T-helper 1 cell treated with Interleukin-12 subunit alpha and Interleukin-12 subunit beta and Interleukin-4 antibody, amounts not matched to agents 30 μg/mL and 1 μg/mL, for 36 hours (primary cell): Measurements from ENCODE around the gene EFNA2.
"Not testable (repeated sequence)": the region's sequence is repeated elsewhere in the genome, so short reads cannot be mapped to it uniquely, and the experiment has no call there.

Experiments used
- H3K27ac Mint-ChIP-seq: one replicate; pipeline ENCODE4 v1.8.0; 2021; ENCODE audit warnings: mild to moderate bottlenecking, mixed read lengths
- H3K27me3 Mint-ChIP-seq: one replicate; pipeline ENCODE4 v1.8.0; 2021; ENCODE audit warnings: low read depth, mixed read lengths
- H3K36me3 Mint-ChIP-seq: one replicate; pipeline ENCODE4 v1.8.0; 2021; ENCODE audit warnings: low read depth, mixed read lengths
- H3K4me1 Mint-ChIP-seq: one replicate; pipeline ENCODE4 v1.8.0; 2021; ENCODE audit warnings: low read depth, mixed read lengths
- H3K4me3 Mint-ChIP-seq: one replicate; pipeline ENCODE4 v1.8.0; 2021; ENCODE audit warnings: mild to moderate bottlenecking, moderate library complexity, mixed read lengths
- H3K9me3 Mint-ChIP-seq: one replicate; pipeline ENCODE4 v1.8.0; 2021; ENCODE audit warnings: mixed read lengths

Gene EFNA2

GRCh38 chr19:1313695-1314613 lies 28.3 kb downstream of the EFNA2 start:
- Mint-ChIP-seq H3K9me3 (no peaks in the 10 kb centered on the region), H3K4me1 (no peaks in the 10 kb centered on the region), H3K36me3 (no peaks in the 10 kb centered on the region), H3K27ac (no peak overlapping the region), H3K4me3 (no peak overlapping the region), H3K27me3 (peaks cover 6% of the 10 kb centered on the region)

- peaks cover 9% of the 10 kb centered on the region for H3K27me3 Mint-ChIP-seq
- no peak overlapping the region for H3K27ac Mint-ChIP-seq
- H3K4me1 Mint-ChIP-seq: no peaks in the 10 kb centered on the region
- H3K4me3 Mint-ChIP-seq: no peak overlapping the region
- H3K9me3 Mint-ChIP-seq: no peaks in the 10 kb centered on the region
- H3K36me3 Mint-ChIP-seq: no peaks in the 10 kb centered on the region
Measured at GRCh38 chr19:1315470-1316166, 29.9 kb downstream of the EFNA2 start.

- Mint-ChIP-seq H3K4me1 (no peaks in the 10 kb centered on the region), H3K27me3 (peaks cover 9% of the 10 kb centered on the region), H3K27ac (no peak overlapping the region), H3K4me3 (no peak overlapping the region), H3K36me3 (no peaks in the 10 kb centered on the region), H3K9me3 (no peaks in the 10 kb centered on the region)
Measured at GRCh38 chr19:1316466-1316865, 30.8 kb downstream of the EFNA2 start.

GRCh38 chr19:1317274-1318003 lies 31.8 kb downstream of the EFNA2 start:
- H3K9me3 Mint-ChIP-seq: no peaks in the 10 kb centered on the region
- no peak overlapping the region for H3K27ac Mint-ChIP-seq
- H3K4me1 Mint-ChIP-seq: no peaks in the 10 kb centered on the region
- H3K27me3 Mint-ChIP-seq: peaks cover 11% of the 10 kb centered on the region
- no peak overlapping the region for H3K4me3 Mint-ChIP-seq
- no peaks in the 10 kb centered on the region for H3K36me3 Mint-ChIP-seq

GRCh38 chr19:1318678-1319471 lies 33.2 kb downstream of the EFNA2 start:
- Mint-ChIP-seq H3K27ac (no peak overlapping the region), H3K9me3 (no peaks in the 10 kb centered on the region), H3K27me3 (peaks cover 20% of the 10 kb centered on the region), H3K4me1 (no peaks in the 10 kb centered on the region), H3K4me3 (no peak overlapping the region), H3K36me3 (no peaks in the 10 kb centered on the region)

- peaks cover 31% of the 10 kb centered on the region for H3K27me3 Mint-ChIP-seq
- H3K36me3 Mint-ChIP-seq, H3K4me3 Mint-ChIP-seq, H3K27ac Mint-ChIP-seq, H3K4me1 Mint-ChIP-seq, H3K9me3 Mint-ChIP-seq: not testable (repeated sequence)
Measured at GRCh38 chr19:1320282-1320650, 34.6 kb downstream of the EFNA2 start.

- H3K27me3 Mint-ChIP-seq: peaks cover 38% of the 10 kb centered on the region
- H3K9me3 Mint-ChIP-seq: no peaks in the 10 kb centered on the region
- H3K27ac Mint-ChIP-seq: no peak overlapping the region
- H3K4me1 Mint-ChIP-seq: no peaks in the 10 kb centered on the region
- H3K4me3 Mint-ChIP-seq: no peak overlapping the region
- no peaks in the 10 kb centered on the region for H3K36me3 Mint-ChIP-seq
Measured at GRCh38 chr19:1321539-1321938, 35.9 kb downstream of the EFNA2 start.

GRCh38 chr19:1322198-1322981 lies 36.7 kb downstream of the EFNA2 start:
- Mint-ChIP-seq H3K27me3 (peaks cover 38% of the 10 kb centered on the region), H3K4me3 (no peak overlapping the region), H3K27ac (no peak overlapping the region), H3K4me1 (no peaks in the 10 kb centered on the region), H3K36me3 (no peaks in the 10 kb centered on the region), H3K9me3 (no peaks in the 10 kb centered on the region)

- Mint-ChIP-seq H3K9me3 (no peaks in the 10 kb centered on the region), H3K4me1 (no peaks in the 10 kb centered on the region), H3K27me3 (peaks cover 36% of the 10 kb centered on the region), H3K27ac (no peak overlapping the region), H3K36me3 (no peaks in the 10 kb centered on the region), H3K4me3 (no peak overlapping the region)
Measured at GRCh38 chr19:1324249-1324805, 38.7 kb downstream of the EFNA2 start.

GRCh38 chr19:1324806-1325567 lies 39.3 kb downstream of the EFNA2 start:
- H3K4me1 Mint-ChIP-seq: no peaks in the 10 kb centered on the region
- H3K4me3 Mint-ChIP-seq: no peak overlapping the region
- H3K9me3 Mint-ChIP-seq: no peaks in the 10 kb centered on the region
- H3K27ac Mint-ChIP-seq: no peak overlapping the region
- no peaks in the 10 kb centered on the region for H3K36me3 Mint-ChIP-seq
- peaks cover 34% of the 10 kb centered on the region for H3K27me3 Mint-ChIP-seq

- H3K4me1 Mint-ChIP-seq: no peaks in the 10 kb centered on the region
- H3K27ac Mint-ChIP-seq: no peak overlapping the region
- H3K4me3 Mint-ChIP-seq: no peak overlapping the region
- peaks cover 33% of the 10 kb centered on the region for H3K27me3 Mint-ChIP-seq
- no peaks in the 10 kb centered on the region for H3K36me3 Mint-ChIP-seq
- H3K9me3 Mint-ChIP-seq: no peaks in the 10 kb centered on the region
Measured at GRCh38 chr19:1325568-1326294, 40.1 kb downstream of the EFNA2 start.

- H3K9me3 Mint-ChIP-seq: no peaks in the 10 kb centered on the region
- no peaks in the 10 kb centered on the region for H3K36me3 Mint-ChIP-seq
- no peak overlapping the region for H3K27ac Mint-ChIP-seq
- no peaks in the 10 kb centered on the region for H3K4me1 Mint-ChIP-seq
- no peak overlapping the region for H3K4me3 Mint-ChIP-seq
- peaks cover 33% of the 10 kb centered on the region for H3K27me3 Mint-ChIP-seq
Measured at GRCh38 chr19:1327125-1327524, 41.5 kb downstream of the EFNA2 start.
